HG03571 (cell line): Measurements from ENCODE around the gene RASGRP4.
A peak's percentile ranks its signal among the peaks of the same experiment; 100 is the strongest.
"Not testable (repeated sequence)": the region's sequence is repeated elsewhere in the genome, so short reads cannot be mapped to it uniquely, and the experiment has no call there.

Experiments
- ATAC-seq: cut with Tn5 transposase; IDR thresholded peaks from one replicate; pipeline ENCODE4 v1.9.1; 2021; ENCODE audit not compliant: unreplicated experiment

RASGRP4 gene

DNA sequence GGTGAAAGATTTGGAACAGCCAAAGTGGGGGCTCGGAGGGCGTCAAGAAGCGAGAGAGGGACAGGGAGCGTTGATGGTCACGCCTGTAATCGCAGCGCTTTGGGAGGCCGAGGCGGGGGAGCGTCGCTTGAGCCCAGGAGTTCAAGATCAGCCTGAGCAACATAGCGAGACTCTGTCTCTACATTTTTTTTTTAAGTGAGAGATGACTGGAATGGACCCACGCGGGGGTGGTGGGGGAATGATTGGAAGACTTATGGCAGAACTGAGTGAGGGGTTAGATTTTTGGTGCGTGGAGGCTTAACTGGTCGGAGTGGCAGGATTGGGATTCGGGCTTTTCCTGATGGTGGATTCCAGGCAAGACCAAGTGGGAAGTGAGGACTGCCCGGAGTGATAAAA, 50.9 kb downstream of the RASGRP4 start:
- no peak for ATAC-seq

DNA sequence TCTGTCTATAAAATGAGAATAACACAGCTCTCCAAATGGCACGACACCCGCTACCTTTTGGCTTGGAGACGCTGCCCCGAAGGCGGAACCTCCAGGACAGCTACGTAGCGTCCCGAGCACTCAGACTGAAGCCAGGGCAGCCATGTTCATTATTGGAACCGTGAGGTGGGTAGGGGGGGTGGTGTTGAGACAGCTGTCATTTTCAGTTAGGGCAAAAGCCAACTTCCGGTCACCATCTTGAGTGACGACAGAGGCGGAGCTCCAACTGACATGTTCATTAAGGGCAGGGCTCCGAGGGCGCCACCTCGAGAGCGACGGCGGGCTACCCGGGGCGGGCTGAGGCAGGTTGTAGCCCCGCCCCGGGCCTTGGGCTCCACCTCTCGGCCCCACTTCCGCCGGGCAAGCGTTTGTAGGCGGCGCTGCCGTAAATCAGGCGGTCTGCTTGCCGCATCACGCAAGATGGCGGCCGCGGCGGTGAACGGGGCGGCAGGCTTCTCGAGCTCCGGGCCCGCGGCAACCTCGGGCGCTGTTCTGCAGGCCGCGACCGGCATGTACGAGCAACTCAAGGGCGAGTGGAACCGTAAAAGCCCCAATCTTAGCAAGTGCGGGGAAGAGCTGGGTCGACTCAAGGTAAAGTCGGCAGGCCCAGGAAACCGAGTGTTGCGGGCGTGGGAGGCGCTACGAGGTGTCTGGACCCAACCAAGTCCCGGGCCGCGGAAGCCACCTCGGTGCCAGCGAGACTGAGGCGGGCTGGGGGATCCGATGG, 51.5 kb downstream of the RASGRP4 start, which contains the start of gene PSMD8:
PSMD8 (plus strand) TSS at position 240 of the 766 bp plus-strand sequence; CDS start at position 271, 31 bp downstream.
- ATAC-seq, result peak; percentile 95

DNA sequence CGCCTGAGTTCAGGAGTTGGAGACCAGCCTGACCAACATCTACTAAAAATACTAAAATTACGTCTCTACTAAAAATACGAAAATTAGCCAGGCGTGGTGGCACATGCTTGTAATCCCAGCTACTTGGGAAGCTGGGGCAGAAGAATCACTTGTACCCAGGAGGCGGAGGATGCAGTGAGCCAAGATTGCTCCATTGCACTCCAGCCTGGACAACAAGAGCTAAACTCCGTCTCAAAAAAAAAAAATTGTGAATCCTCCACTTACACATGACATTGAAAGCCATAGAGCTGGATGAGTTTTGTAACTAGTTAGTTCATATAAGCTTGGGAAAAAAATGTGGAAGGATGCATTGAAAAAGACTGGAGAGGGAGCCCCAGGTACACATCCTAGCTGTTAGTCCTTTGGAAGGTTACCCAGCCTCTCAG, 52.1 kb downstream of the RASGRP4 start:
- no peak for ATAC-seq

DNA sequence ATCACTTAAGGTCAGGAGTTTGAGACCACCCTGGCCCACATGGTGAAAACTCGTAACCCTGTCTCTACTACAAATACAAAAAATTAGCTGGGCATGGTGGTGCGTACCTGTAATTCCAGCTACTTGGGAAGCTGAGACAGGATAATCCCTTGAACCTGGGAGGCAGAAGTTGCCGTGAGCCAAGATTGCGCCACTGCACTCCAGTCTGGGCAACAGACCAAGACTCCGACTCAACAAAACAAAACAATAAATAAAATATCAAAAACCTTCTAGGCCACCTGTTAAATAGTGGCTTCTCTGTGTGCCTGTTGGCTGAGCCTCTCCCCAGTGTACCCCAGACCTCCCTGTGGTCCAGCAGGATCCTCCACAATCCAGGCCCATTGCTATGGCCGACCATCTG, 54.9 kb downstream of the RASGRP4 start:
- ATAC-seq, result no peak

DNA sequence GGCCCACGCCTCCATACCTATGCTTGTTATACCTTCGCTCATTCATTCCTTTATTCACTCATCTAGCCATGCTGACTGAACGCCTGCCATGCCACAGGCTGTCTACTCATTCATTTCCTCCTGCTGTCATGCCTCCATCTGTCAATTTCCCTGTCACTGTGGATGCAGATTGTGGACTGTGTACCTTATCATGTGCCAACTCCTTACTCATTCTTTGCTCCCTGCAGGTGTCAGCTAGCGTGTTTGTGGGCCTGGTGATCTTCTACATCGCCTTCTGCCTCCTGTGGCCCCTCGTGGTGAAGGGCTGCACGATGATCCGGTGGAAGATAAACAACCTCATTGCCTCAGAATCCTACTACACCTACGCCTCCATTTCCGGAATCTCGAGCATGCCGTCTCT, 55.7 kb downstream of the RASGRP4 start:
- ATAC-seq, result no peak

DNA sequence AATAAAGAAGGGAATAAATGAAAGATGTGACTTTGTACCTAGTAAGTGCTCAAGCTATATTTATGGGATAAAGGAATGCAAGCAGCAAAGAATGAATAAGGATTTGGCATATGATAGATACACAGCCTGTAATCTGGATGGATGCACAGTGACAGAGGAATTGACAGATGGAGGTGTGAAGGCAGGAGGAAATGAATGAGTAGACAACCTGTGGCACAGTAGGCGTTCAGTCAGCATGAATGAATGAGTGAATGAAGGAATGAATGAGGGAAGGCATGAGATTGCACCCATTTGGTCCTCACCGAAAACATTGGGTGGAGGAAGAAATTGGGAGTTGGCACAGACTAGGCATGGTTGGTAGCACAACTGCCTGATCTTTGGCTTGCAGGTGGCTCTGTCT, 56.4 kb downstream of the RASGRP4 start:
- no peak for ATAC-seq

DNA sequence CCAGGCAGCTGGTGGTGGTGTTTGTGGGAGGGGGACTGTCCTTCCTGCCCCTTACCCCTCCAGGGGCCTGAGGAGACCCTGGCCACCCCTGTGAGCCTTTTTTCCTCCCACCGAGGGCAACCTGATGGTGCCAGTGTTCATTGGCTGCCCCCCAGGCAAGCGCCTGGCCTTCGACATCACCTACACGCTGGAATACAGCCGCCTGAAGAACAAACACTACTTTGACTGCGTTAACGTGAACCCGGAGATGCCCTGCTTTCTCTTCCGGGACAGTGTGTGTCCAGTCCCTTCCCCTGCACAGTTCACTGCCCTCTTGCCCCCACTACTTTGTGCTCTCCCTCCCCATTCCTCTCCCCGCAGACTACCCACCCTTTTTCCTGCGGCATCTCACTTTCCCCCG, 59.0 kb downstream of the RASGRP4 start:
- no peak for ATAC-seq

DNA sequence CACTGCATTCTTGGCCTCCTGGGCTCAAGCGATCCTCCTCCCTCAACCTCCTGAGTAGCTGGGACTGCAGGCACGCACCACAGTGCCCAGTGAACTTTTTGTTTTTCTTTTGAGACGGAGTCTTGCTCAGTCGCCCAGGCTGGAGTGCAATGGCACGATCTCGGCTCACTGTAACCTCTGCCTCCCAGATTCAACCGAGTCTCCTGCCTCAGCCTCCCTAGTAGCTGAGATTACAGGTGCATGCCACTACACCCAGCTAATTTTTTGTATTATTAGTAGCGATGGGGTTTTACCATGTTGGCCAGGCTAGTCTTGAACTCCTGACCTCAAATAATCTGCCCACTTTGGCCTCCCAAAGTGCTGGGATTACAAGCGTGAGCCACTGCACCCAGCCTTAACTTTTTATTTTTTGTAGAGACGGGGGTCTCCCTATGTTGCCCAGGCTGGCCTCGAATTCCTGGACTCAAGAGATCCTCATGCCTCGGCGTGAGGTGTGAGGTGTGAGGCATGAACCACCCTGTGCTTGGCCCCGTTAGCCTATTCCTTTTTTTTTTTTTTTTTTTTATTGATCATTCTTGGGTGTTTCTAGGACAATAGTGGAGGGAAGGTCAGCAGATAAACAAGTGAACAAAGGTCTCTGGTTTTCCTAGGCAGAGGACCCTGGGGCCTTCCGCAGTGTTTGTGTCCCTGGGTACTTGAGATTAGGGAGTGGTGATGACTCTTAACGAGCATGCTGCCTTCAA, 62.9 kb downstream of the RASGRP4 start:
- not testable (repeated sequence) for ATAC-seq

DNA sequence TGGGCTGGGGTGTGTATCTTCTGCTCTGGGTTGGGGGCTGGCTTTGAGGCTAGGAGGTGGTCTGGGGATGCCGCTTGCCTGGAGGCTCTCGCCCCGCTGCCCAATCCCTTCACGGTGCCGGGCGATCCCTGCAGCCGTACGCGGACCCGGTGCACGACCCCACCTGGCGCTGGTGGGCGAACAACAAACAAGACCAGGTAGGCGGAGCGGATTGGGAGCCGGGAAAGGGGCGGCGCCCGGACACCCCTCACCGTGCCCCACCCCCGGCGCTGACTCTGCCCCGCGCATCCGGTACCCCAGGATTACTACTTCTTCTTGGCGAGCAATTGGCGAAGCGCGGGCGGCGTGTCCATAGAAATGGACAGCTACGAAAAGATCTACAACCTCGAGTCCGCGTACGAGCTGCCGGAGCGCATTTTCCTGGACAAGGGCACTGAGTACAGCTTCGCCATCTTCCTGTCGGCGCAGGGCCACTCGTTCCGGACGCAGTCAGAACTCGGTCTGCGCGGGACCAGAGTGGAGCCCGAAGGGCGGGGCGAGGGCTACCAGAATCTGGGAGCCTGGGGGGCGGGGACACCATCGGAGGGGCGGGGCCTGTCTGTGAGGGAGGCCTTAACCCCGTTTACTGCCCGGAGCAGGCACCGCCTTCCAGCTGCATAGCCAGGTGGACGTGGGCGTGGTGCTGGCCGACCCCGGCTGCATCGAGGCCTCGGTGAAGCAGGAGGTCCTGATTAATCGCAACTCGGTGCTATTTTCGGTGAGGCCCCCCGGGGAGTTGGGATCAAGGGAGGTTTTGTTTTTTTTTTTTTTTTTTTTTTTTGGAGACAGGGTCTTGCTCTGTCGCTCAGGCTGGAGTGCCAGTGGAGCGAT, 63.7 kb downstream of the RASGRP4 start:
- ATAC-seq, result no peak

DNA sequence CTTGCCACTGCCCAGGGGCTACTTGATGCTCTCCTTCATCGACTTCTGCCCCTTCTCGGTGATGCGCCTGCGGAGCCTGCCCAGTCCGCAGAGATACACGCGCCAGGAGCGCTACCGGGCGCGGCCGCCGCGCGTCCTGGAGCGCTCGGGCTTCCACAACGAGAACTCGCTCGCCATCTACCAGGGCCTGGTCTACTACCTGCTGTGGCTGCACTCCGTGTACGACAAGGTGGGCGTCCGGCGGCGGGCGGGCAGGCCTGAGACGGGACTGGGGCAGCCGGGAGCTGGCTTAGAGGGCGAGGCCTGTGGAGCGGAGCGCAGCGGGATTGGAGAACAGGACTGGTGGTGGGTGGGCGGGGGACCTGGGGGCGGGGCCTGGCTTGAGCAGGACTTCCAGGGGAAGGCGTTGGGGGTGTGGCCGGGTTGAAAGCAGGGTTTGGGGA, 64.4 kb downstream of the RASGRP4 start:
- no peak for ATAC-seq

DNA sequence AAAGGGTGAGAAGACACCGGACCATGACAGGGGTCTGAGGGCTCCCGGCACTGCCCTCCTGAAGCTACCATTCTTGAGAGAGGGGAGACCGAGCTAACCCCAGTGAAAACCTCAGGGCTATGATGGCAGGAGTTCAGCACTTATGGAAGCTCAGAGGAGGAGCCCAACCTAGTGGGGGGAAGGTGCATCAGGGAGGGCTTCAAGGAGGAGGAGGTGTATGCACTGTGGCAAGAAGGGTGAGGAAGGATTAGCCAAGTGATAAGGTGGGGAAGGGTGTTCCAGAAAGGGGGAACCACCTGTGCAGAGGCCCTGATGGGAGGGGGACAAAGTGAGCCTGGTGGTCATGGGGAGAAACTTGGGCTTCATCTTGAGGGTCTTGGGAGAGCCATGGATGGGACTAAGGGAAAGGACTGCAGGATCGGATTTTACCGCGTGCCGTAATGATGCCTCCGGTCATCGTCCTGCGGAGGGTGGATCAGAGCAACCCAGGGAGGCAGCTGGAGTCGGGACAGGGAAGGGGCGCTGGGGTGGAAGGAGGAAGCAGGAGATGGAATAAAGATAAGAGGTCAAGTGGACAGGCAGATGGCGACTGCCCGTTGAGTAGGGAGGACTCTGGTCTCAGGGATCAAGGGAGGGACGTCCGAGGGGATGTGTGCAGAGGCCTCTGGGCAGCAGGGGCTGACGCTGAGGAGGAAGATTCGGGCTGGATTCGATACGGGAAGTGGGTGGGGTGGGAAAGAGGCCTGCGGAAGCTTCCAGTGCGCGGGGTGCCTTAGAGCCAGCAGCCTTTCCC, 65.0 kb downstream of the RASGRP4 start:
- ATAC-seq, result no peak

DNA sequence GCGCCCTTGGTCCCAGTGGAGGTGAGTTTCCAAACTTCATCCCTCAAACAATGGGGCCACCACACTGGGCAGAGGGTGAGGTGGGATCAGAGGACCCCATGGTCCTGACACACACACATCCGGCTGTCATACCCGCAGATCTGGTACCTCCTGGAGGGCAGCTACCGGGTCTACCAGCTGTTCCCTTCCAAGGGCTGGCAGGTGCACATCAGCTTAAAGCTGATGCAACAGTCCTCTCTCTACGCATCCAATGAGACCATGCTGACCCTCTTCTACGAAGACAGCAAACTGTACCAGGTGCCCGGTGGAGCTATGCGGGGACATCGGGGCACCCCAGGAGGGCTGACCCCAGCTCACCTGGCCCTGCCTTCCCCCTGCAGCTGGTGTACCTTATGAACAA, 65.7 kb downstream of the RASGRP4 start:
- ATAC-seq, result no peak

DNA sequence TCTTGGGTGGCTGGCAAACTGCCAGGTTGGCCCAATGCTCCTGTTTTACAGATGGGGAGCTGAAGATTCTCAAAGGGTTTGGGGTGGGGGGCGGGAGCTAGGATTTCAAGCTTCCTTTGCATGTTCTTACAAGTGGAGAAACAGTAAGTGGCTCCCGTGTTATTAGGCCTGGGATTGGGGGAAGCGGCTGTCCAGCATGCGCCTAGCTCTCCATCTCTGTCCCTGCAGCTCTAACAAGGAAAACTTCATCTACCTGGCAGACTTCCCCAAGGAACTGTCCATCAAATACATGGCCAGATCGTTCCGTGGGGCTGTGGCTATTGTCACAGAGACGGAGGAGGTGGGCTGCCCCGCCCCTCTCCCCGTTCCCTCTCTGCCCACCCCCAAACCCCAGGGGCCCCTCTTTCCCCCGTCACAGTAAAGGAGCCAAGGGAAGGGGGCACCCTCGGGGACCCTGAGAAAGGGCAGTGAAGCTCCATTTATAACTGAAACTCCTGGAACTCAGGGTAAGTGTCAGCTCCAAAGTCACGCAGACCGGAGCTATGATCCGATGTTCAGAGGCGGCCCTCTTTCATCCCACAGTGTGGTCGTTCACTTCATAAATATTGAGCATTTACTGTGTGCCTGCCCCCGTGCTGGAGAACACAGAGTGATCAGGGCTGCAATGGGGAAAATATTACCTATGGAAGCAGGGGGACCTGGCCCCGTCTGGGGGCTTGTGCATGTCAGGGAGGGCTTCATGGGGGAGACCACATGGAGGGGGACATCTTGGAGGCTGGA, 66.6 kb downstream of the RASGRP4 start:
- ATAC-seq, result no peak
